Stimulated activated CD4-positive, alpha-beta T cell treated with anti-CD3 and anti-CD28 coated beads, Interleukin-1b, Interleukin-23, amount 100 ng/mL, for 48 hours (primary cell): ENCODE measurements around the gene ALAS1.

ENCODE experiments used
- DNase-seq: peaks from one replicate; pipeline ENCODE4 v3.0.0-alpha.2; 2020

Gene ALAS1

GRCh38 chr3:52202384-52203077 is 4.6 kb downstream of the ALAS1 start:
- DNase-seq, result no peak

GRCh38 chr3:52203701-52204100 is 5.7 kb downstream of the ALAS1 start:
- no peak for DNase-seq

GRCh38 chr3:52204337-52205073 is 6.5 kb downstream of the ALAS1 start:
- DNase-seq, result peak; percentile 44

GRCh38 chr3:52205727-52206372 is 7.9 kb downstream of the ALAS1 start:
- no peak for DNase-seq

GRCh38 chr3:52208556-52208955 is 10.6 kb downstream of the ALAS1 start:
- DNase-seq, result no peak

DNA sequence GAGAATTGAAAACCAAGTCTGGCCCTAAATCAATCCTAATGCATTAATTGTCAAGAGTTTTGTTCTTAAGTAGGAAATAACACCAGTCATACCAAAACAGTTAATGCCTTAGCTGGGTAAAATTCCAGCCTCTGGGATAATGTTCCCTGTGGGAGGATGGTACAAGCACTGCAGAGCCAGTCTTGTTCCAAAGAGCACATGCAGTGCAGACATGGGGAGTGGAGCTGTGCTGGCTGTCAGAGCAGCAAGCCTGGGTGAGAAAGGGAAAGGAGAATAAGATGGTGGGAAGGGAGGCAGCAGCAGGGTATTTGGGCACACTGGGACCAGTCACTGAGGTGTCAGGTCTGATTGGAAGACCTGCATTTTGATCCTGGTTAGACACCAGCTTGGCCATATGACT is 12.1 kb downstream of the ALAS1 start:
- no peak for DNase-seq

DNA sequence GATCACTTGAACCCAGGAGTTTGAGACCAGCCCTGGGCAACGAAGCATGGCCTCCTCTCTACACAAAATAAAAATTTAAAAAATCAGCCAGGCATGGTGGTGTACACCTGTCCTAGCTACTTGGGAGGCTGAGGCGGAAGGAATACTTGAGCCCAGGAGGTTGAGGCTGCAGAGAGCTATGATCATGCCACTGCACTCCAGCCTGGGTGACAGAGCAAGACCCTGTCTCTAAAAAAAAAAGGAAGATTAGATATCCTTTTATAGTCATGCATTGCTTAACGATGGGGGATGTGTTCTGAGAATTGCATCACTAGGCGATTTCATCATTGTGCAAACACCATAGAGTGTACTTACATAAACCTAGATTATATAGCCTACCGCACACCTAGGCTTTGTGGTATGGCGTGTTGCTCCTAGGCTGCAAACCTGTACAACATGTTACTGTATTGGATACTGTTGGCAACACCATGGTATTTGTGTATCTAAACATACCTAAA is 12.6 kb downstream of the ALAS1 start:
- no peak for DNase-seq

GRCh38 chr3:52211268-52211891 is 13.4 kb downstream of the ALAS1 start:
- DNase-seq, result no peak

DNA sequence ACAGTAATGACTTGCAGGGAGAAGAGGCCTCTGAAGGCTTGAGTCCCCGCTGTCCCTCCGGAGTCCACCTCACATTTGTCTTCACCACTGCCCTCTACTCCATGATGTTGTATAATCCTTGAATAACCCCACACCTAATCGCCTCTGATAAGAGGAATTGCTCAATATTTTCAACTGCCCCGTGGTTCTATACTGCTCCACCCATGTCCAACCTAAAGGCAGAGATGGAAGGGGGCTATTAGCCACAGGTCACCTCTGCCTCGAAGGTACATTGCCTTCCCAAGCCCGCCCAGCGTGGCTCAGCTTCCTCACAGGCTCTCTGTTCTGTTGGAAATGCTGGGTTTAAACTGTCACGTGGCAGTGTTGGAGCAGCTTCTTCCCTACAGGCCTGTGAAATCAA is 15.0 kb downstream of the ALAS1 start:
- DNase-seq, result no peak

GRCh38 chr3:52213901-52214300 is 15.9 kb downstream of the ALAS1 start:
- DNase-seq, result no peak

DNA sequence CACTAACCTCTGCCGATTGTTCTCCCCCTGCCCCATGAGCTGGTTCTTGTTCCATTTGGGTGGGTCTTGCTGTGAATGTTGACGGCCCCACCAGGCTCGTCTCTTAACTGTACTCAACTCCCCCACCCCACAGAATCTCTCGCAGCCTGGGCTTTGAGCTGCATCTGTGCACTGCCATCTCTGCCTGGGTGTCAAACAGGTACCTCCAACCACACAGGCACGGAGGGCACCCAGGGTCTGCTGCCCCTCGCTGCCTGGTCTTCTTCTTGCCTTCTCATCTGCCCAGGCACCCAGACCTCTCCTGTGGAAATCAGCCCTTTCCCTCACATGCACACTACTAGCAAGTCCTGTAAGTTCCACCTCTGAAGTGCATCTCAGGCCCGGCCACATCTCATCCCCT is 17.4 kb downstream of the ALAS1 start:
- DNase-seq, result no peak

DNA sequence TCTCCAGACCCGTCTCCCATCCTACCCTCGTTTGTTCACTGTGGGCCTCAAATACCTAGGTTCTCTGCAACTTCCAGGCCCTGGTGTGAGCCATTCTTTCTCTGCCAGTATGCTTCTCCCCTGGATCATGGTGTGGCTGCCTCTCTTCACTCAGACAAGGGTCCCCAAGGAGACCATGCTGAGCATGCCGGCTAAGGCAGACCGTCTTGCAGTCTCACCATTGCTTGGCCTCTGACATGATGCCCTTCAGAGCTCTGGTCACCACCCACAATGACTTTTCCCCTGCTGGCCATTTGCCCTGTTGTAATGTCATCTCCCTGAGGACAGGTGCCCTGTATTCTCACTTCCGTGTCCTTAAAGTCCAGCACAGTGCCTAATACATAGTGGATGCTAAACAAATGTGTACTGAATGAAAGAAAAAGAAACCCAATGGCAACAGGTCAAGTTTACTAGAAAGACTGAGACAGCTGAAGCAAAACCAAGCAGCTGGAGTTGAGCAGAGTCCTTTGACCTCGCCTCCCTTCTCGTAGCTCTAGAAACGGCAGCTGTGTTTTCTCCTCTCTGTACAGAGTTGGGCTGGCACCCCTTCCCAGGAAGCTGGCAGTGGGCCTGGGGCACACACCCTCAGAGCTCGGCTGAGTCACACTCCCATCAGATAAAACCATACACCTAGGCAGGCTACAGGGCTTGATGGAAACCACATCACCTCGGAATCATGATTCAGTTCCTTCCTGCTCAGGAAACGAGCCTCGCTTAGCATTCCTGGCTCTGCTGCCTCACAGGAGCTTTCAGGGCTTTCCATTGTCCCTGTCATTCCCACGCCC is 18.8 kb downstream of the ALAS1 start:
- peak; percentile 45 for DNase-seq

DNA sequence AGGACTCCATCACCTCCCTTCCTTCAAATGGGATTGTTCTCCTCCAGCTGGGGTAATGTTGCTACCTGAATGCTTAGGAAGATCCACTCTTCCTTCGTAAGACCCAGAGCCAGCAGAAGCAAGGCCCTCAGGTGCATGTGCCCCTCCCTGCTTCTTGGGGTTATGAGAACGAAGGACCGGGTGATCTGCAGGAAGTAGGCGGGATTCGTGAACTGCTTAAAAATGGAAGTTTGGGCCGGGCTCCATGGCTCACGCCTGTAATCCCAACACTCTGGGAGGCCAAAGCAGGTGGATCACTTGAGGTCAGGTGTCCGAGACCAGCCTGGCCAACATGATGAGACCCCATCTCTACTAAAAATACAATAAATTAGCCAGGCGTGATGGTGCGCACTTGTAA is 19.4 kb downstream of the ALAS1 start:
- DNase-seq, result no peak

- DNase-seq, result no peak
These were observed 20.1 kb downstream of the ALAS1 start for GRCh38 chr3:52218026-52218425.

- no peak for DNase-seq
These were observed 20.5 kb downstream of the ALAS1 start for GRCh38 chr3:52218454-52218853.

DNA sequence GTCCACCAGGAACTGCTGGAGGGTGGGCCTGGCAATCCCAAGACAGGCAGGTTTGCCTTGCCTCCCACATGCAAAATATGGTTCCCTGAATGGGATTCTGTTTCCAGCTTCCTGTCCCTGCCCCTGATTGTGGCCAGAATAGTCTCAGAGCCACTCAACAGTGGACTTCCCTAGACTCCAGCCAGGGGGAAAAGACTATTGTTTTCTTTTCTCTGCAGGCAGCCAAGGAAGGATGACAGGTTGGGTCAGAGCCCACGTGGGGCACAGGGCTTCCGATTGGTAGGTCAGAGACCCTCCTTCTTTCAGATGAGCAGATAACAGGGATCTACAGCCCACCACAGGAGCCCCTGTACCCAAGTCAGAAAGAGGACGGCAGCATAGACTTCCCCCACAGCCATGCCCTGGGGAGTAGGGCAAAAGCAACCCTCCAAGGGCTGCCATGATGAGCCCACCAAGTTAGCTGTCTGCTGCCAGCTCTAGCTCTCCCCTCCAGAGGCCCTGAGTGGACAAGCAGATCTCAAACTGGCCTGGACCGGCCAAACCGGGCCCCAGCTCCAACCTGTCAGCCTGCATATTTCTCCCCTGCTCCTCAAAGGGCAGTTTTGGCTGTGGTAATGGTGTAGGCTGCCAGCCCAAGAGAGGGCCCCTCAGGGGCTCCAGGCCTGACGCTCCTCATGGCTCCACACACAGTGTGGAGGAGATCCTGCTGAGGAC is 21.1 kb downstream of the ALAS1 start:
- no peak for DNase-seq

- DNase-seq, result peak; percentile 88
These were observed 22.5 kb downstream of the ALAS1 start for GRCh38 chr3:52220380-52221026.

GRCh38 chr3:52221141-52221562 is 23.2 kb downstream of the ALAS1 start:
- DNase-seq, result no peak

- DNase-seq, result peak; percentile 49
These were observed 23.8 kb downstream of the ALAS1 start for GRCh38 chr3:52221563-52222318.
